Esophagus squamous epithelium (tissue), 5 donors: ENCODE data around the gene CNTNAP2. TPM values are rescaled to one million over a fixed set of nuclear protein-coding genes. Genes with fewer than 3 reads are reported as not detected.

Source experiments
- DNase-seq: peaks from one replicate; lab custom pipeline; 2025; lab: John Stamatoyannopoulos, UW
- H3K27ac ChIP-seq, 4 donors: fragments of 200-600 bp; sonication (generic); one replicate each; pipeline ENCODE4 v1.5.1; 2016 to 2019; ENCODE audit warnings: mild to moderate bottlenecking in 1 of 4
- H3K27me3 ChIP-seq, 4 donors: fragments of 200-600 bp; sonication (generic); 1 replicate in 3 of 4; 2 replicates in 1 of 4; pipeline versions ENCODE4 v1.5.1 to v1.6.0; 2017 to 2021; ENCODE audit warnings: antibody characterized with exemption in 1 of 4
- H3K36me3 ChIP-seq, 3 donors: fragments of 200-600 bp; sonication (generic); one replicate each; pipeline ENCODE4 v1.5.1; 2016 to 2019
- H3K4me1 ChIP-seq, 3 donors: fragments of 200-600 bp; sonication (generic); one replicate each; pipeline ENCODE4 v1.5.1; 2017 to 2019
- H3K4me3 ChIP-seq, 4 donors: fragments of 200-600 bp; sonication (generic); 1 replicate in 3 of 4; 2 replicates in 1 of 4; pipeline ENCODE4 v1.5.1; 2016 to 2019; ENCODE audit warnings: mild to moderate bottlenecking in 2 of 4, moderate library complexity in 1 of 4
- H3K9me3 ChIP-seq, 3 donors: fragments of 200-600 bp; sonication (generic); one replicate each; pipeline ENCODE4 v1.5.1; 2016 to 2019
- CTCF ChIP-seq, 6 experiments: fragments of 450-650 bp in 4 of 6; fragments of 200-600 bp in 2 of 6; sonication (generic) in 2 of 6; IDR thresholded peaks; one replicate each; pipeline ENCODE4 v1.5.1; 2016 to 2019; ENCODE audit warnings: antibody characterized with exemption in 6 of 6, mild to moderate bottlenecking in 4 of 6, moderate library complexity in 4 of 6
- POLR2A ChIP-seq, 4 donors: fragments of 450-650 bp; IDR thresholded peaks; one replicate each; pipeline ENCODE4 v1.6.1; 2017; ENCODE audit warnings: antibody characterized with exemption in 4 of 4, mild to moderate bottlenecking in 4 of 4, moderate library complexity in 3 of 4
- WGBS, 2 donors: methylation state at CpG; one replicate each; pipeline ENCODE4 v1.1.5; 2018; 5-methylcytosine and 5-hydroxymethylcytosine counted together
- intact Hi-C: fragments of 100-400 bp; cut with DNase I; formaldehyde crosslinking; loops from one replicate; pipeline ENCODE4 v1.15.0; 2022
- total RNA-seq, 4 donors: library from RNA; depleted of rRNA; stranded (reverse); fragments of >200 nt; gene quantifications; one replicate each; pipeline ENCODE4 v1.1.0, GENCODE V29; 2016
- donor health status: DM: yes; HTN: yes; CAD: no.

Gene CNTNAP2
- total RNA-seq, 4 donors from 2014 or later = 0.95 to 2.3 (median 1.2) TPM

- Histone ChIP-seq H3K27me3 (no peaks in the 10 kb centered on the region), H3K36me3 (no peaks in the 10 kb centered on the region), H3K4me1 (no peaks in the 10 kb centered on the region), H3K9me3 (no peaks in the 10 kb centered on the region), H3K4me3 (no peak overlapping the region), H3K27ac (no peak overlapping the region)
- intact Hi-C loops = no loop called here
- no peak for DNase-seq
- TF ChIP-seq POLR2A (IDR thresholded peaks at IDR 0.05) (no peak), CTCF (IDR thresholded peaks at IDR 0.05) (no peak)
- 28 to 38% methylated on average over 6 of the region's 6 CpGs for WGBS, 2 donors
Observed at GRCh38 chr7:147569116-147569913, 1452.7 kb downstream of the CNTNAP2 start.

- intact Hi-C loops = no loop called here
- Histone ChIP-seq H3K9me3 (no peaks in the 10 kb centered on the region), H3K27me3 (no peaks in the 10 kb centered on the region), H3K27ac (no peak overlapping the region), H3K4me3 (no peak overlapping the region), H3K36me3 (no peaks in the 10 kb centered on the region), H3K4me1 (no peaks in the 10 kb centered on the region)
- no peak for DNase-seq
- 38 to 76% methylated on average over 1 of the region's 1 CpG for WGBS, 2 donors
- no peak for TF ChIP-seq POLR2A (IDR thresholded peaks at IDR 0.05)
- TF ChIP-seq CTCF (IDR thresholded peaks at IDR 0.05) = no peak
Observed at GRCh38 chr7:147570390-147570789, 1453.8 kb downstream of the CNTNAP2 start.

- intact Hi-C loops = no loop called here
- TF ChIP-seq CTCF (IDR thresholded peaks at IDR 0.05) (no peak), POLR2A (IDR thresholded peaks at IDR 0.05) (no peak)
- Histone ChIP-seq H3K27ac (no peak overlapping the region), H3K4me1 (no peaks in the 10 kb centered on the region), H3K36me3 (no peaks in the 10 kb centered on the region), H3K27me3 (no peaks in the 10 kb centered on the region), H3K4me3 (no peak overlapping the region), H3K9me3 (no peaks in the 10 kb centered on the region)
- WGBS, 2 donors = 67 to 72% methylated on average over 8 of the region's 8 CpGs
- DNase-seq = no peak
Observed at GRCh38 chr7:147571436-147572185, 1455.0 kb downstream of the CNTNAP2 start.

GRCh38 chr7:147578196-147578595 is 1461.6 kb downstream of the CNTNAP2 start:
- Histone ChIP-seq H3K36me3 (no peaks in the 10 kb centered on the region), H3K27ac (no peak overlapping the region), H3K9me3 (no peaks in the 10 kb centered on the region), H3K27me3 (no peaks in the 10 kb centered on the region), H3K4me3 (no peak overlapping the region), H3K4me1 (no peaks in the 10 kb centered on the region)
- DNase-seq = no peak
- intact Hi-C loops = no loop called here
- WGBS, 2 donors = 69 to 72% methylated on average over 3 of the region's 3 CpGs
- TF ChIP-seq POLR2A (IDR thresholded peaks at IDR 0.05) (no peak), CTCF (IDR thresholded peaks at IDR 0.05) (no peak)

- TF ChIP-seq POLR2A (IDR thresholded peaks at IDR 0.05) (no peak), CTCF (IDR thresholded peaks at IDR 0.05) (no peak)
Observed at GRCh38 chr7:147579148-147579547, 1462.5 kb downstream of the CNTNAP2 start.

More at GRCh38 chr7:147579148-147579547, 1462.5 kb downstream of the CNTNAP2 start:
- 33 to 35% methylated on average over 1 of the region's 1 CpG for WGBS, 2 donors
- Histone ChIP-seq H3K36me3 (no peaks in the 10 kb centered on the region), H3K27me3 (no peaks in the 10 kb centered on the region), H3K4me3 (no peak overlapping the region), H3K4me1 (no peaks in the 10 kb centered on the region), H3K9me3 (no peaks in the 10 kb centered on the region), H3K27ac (no peak overlapping the region)
- intact Hi-C loops = no loop called here
- no peak for DNase-seq
